Measurements from ENCODE around the gene KCNC4. TPM values are rescaled to one million over a fixed set of nuclear protein-coding genes. Genes with fewer than 3 reads are reported as not detected.

The KCNC4 gene
- total RNA-seq (10 to 100 TPM in 5 of 7 donors, 1 to 10 TPM in 2; 5.5 to 18.0 (median 14.2) TPM), polyA plus RNA-seq (1 to 10 TPM; 3.2 to 5.0 TPM)
- long read RNA-seq, donor 1, full-length matches to known transcripts, result 1 of 12 reads
- long read RNA-seq, donor 1, partial matches to known transcripts, result 4 of 12 reads
- long read RNA-seq, donor 1, other reads (novel, unspliced or antisense), result 7 of 12 reads
- long read RNA-seq, donor 2, result 0 reads
- long read RNA-seq, donor 3, full-length matches to known transcripts, result 13 of 26 reads
- long read RNA-seq, donor 3, partial matches to known transcripts, result 1 of 26 reads
- long read RNA-seq, donor 3, other reads (novel, unspliced or antisense), result 12 of 26 reads

GRCh38 chr1:110209715-110210603, at the start of gene KCNC4:
KCNC4 (plus strand) TSS chr1:110210314; CDS start chr1:110211500, 1,186 bp downstream.
- peak; percentile 82 to 87 (median 86) for DNase-seq
- Histone ChIP-seq H3K9me3 (no peaks in the 10 kb centered on the region), H3K36me3 (no peaks in the 10 kb centered on the region), H3K4me1 (ENCODE audit: insufficient read depth) (peaks cover 13% of the 10 kb centered on the region), H3K27ac (peak within 1 kb of the TSS; percentile 70 to 80), H3K27me3 (no peaks in the 10 kb centered on the region), H3K4me3 (peak within 1 kb of the TSS; percentile 66)
- intact Hi-C loops (cut with DNase I), result loop anchor here in 3 of 4 donors (2.0 to 10.0 kb wide), 4 partner anchors 103 to 285 kb away; partner anchors contain the start of gene LAMTOR5 (in 1 of the 3)
- 1 to 5% (median 3%) methylated on average over 57 to 103 of the region's 103 CpGs for WGBS, 3 donors
- no peak for TF ChIP-seq EP300 (IDR thresholded peaks at IDR 0.05)
- TF ChIP-seq CTCF (IDR thresholded peaks at IDR 0.05), result no peak
- TF ChIP-seq POLR2A (IDR thresholded peaks at IDR 0.05), result peak; percentile 35

- Histone ChIP-seq H3K9me3 (no peaks in the 10 kb centered on the region), H3K4me1 (ENCODE audit: insufficient read depth) (no peaks in the 10 kb centered on the region), H3K27ac (no peak overlapping the region), H3K4me3 (no peak overlapping the region), H3K36me3 (no peaks in the 10 kb centered on the region), H3K27me3 (no peaks in the 10 kb centered on the region)
- intact Hi-C loops (cut with DNase I), result no loop called here
- no peak for DNase-seq
- WGBS, 3 donors, result 65 to 73% (median 70%) methylated on average over 10 of the region's 10 CpGs
- no peak for TF ChIP-seq CTCF (IDR thresholded peaks at IDR 0.05)
- TF ChIP-seq POLR2A (IDR thresholded peaks at IDR 0.05), result no peak
- TF ChIP-seq EP300 (IDR thresholded peaks at IDR 0.05), result no peak
These were observed 49.5 kb upstream of the KCNC4 start for GRCh38 chr1:110160538-110161100.

- no peaks in the 10 kb centered on the region for H3K27me3 ChIP-seq
- H3K4me1 ChIP-seq (ENCODE audit: insufficient read depth), result no peaks in the 10 kb centered on the region
- whole genome bisulfite sequencing, 3 donors, result 77 to 82% (median 77%) methylated on average over 3 of the region's 3 CpGs
- no peak for TF ChIP-seq POLR2A (IDR thresholded peaks at IDR 0.05)
- TF ChIP-seq CTCF (IDR thresholded peaks at IDR 0.05), result no peak
- no peak for TF ChIP-seq EP300 (IDR thresholded peaks at IDR 0.05)
- H3K4me3 ChIP-seq, result no peak overlapping the region
- H3K36me3 ChIP-seq, result no peaks in the 10 kb centered on the region
- intact Hi-C loops (cut with DNase I), result no loop called here
- no peak for DNase-seq
- H3K9me3 ChIP-seq, result no peaks in the 10 kb centered on the region
- no peak overlapping the region for H3K27ac ChIP-seq
These were observed 48.9 kb upstream of the KCNC4 start for GRCh38 chr1:110161165-110161564.

GRCh38 chr1:110161849-110162248, 48.3 kb upstream of the KCNC4 start:
- no peaks in the 10 kb centered on the region for H3K4me1 ChIP-seq (ENCODE audit: insufficient read depth)
- H3K27me3 ChIP-seq, result no peaks in the 10 kb centered on the region
- H3K36me3 ChIP-seq, result no peaks in the 10 kb centered on the region
- H3K27ac ChIP-seq, result no peak overlapping the region
- no peak for DNase-seq
- no peaks in the 10 kb centered on the region for H3K9me3 ChIP-seq
- H3K4me3 ChIP-seq, result no peak overlapping the region
- intact Hi-C loops (cut with DNase I), result no loop called here
- TF ChIP-seq EP300 (IDR thresholded peaks at IDR 0.05) (no peak), CTCF (IDR thresholded peaks at IDR 0.05) (no peak), POLR2A (IDR thresholded peaks at IDR 0.05) (no peak)
- WGBS, 3 donors, result 75 to 82% (median 79%) methylated on average over 11 of the region's 11 CpGs

Measured in ovary (tissue), 10 donors.